Measurements from ENCODE around the gene ERI3.
A peak's percentile ranks its signal among the peaks of the same experiment; 100 is the strongest.

The ERI3 gene

GRCh38 chr1:44322367-44322766 is 32.7 kb downstream of the ERI3 start:
- no peak for DNase-seq (ENCODE audit: extremely low read depth, insufficient read length)
- Histone ChIP-seq H3K36me3 (ENCODE audit: control insufficient read depth, insufficient read depth, low read length) (peaks cover 6% of the 10 kb centered on the region), H3K4me3 (replicated peaks; ENCODE audit: low read depth, low read length) (no peak overlapping the region), H3K27me3 (replicated peaks; ENCODE audit: control insufficient read depth, insufficient read depth, low read length) (no peaks in the 10 kb centered on the region)
- TF ChIP-seq CTCF (IDR thresholded peaks at IDR 0.05; ENCODE audit: insufficient read depth, low read length, poor library complexity, severe bottlenecking) = no peak

GRCh38 chr1:44321466-44321865 is 33.6 kb downstream of the ERI3 start:
- Histone ChIP-seq H3K36me3 (ENCODE audit: control insufficient read depth, insufficient read depth, low read length) (peaks cover 6% of the 10 kb centered on the region), H3K4me3 (replicated peaks; ENCODE audit: low read depth, low read length) (no peak overlapping the region), H3K27me3 (replicated peaks; ENCODE audit: control insufficient read depth, insufficient read depth, low read length) (no peaks in the 10 kb centered on the region)
- no peak for DNase-seq (ENCODE audit: extremely low read depth, insufficient read length)
- no peak for TF ChIP-seq CTCF (IDR thresholded peaks at IDR 0.05; ENCODE audit: insufficient read depth, low read length, poor library complexity, severe bottlenecking)

GRCh38 chr1:44318097-44319088 is 36.7 kb downstream of the ERI3 start:
- Histone ChIP-seq H3K4me3 (replicated peaks; ENCODE audit: low read depth, low read length) (no peak overlapping the region), H3K36me3 (ENCODE audit: control insufficient read depth, insufficient read depth, low read length) (peaks cover 7% of the 10 kb centered on the region), H3K27me3 (replicated peaks; ENCODE audit: control insufficient read depth, insufficient read depth, low read length) (no peaks in the 10 kb centered on the region)
- peak; percentile 87 for TF ChIP-seq CTCF (IDR thresholded peaks at IDR 0.05; ENCODE audit: insufficient read depth, low read length, poor library complexity, severe bottlenecking)
- DNase-seq (ENCODE audit: extremely low read depth, insufficient read length) = no peak

GRCh38 chr1:44316231-44316759 is 38.8 kb downstream of the ERI3 start:
- peaks cover 16% of the 10 kb centered on the region for H3K36me3 ChIP-seq (ENCODE audit: control insufficient read depth, insufficient read depth, low read length)
- TF ChIP-seq CTCF (IDR thresholded peaks at IDR 0.05; ENCODE audit: insufficient read depth, low read length, poor library complexity, severe bottlenecking) = no peak
- H3K4me3 ChIP-seq (replicated peaks; ENCODE audit: low read depth, low read length) = no peak overlapping the region
- DNase-seq (ENCODE audit: extremely low read depth, insufficient read length) = peak; percentile 8
- H3K27me3 ChIP-seq (replicated peaks; ENCODE audit: control insufficient read depth, insufficient read depth, low read length) = no peaks in the 10 kb centered on the region

DNA sequence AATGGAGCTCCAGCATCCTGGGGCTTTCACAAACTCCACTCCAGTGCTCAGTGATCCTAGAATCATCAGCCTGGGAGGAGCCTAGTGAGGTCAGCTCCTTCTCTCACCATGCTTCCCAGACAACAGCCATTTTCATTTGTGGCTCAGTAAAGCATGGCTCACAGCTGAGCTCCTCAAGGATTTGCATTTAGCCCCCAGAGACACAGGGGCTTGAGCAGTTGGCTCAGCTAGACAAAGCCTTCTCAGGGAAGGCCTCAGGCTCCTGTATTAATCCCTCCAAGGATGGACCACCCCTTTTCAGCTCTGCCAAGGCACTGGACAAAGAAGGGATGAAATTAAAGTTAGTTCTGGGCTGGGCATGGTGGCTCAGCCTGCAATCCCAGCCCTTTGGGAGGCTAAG is 39.5 kb downstream of the ERI3 start:
- H3K4me3 ChIP-seq (replicated peaks; ENCODE audit: low read depth, low read length) = no peak overlapping the region
- no peak for DNase-seq (ENCODE audit: extremely low read depth, insufficient read length)
- peaks cover 16% of the 10 kb centered on the region for H3K36me3 ChIP-seq (ENCODE audit: control insufficient read depth, insufficient read depth, low read length)
- H3K27me3 ChIP-seq (replicated peaks; ENCODE audit: control insufficient read depth, insufficient read depth, low read length) = no peaks in the 10 kb centered on the region
- TF ChIP-seq CTCF (IDR thresholded peaks at IDR 0.05; ENCODE audit: insufficient read depth, low read length, poor library complexity, severe bottlenecking) = no peak

All from GM06990 (cell line).